NCI-H1092 (cell line): ENCODE data around the gene DNAJC8.
A peak's percentile ranks its signal among the peaks of the same experiment; 100 is the strongest.

Source experiments
- DNase-seq: peaks from one replicate; lab custom pipeline; 2025; lab: John Stamatoyannopoulos, UW

DNAJC8 gene

DNA sequence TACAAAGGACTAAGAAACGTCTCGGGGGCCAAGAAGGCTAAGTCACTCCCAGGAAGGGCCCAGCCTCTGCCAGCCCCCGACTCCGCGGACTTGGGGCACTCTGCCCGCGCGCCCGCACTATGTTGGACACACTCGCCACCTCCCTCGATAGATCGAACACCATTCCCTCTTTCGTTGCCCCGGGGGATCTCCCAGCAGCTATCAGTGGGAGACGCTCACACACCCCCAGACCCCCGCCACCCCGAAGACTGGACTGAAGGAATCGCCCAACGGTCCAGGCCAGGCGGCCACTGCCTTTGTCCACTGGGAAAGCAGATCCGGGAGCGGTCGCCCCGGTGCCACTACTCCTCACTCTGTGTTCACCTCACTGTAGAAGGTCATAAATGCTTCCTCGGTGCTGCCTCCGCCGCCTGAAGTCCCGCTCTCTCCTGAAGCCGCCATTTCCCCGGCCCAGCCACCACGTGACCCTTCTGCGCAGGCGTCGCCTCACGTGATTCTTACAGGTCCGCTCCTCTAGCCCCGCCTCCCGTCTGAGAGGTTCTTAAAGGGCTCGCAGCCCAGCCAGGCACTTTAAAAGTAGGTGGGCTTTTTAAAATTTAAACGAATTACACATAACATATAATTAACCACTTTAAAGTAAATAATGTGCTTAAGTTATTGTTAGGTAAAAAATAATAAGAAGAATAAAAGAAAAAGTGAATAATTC lies at the start of gene DNAJC8:
Gene DNAJC8 (minus strand): TSS at position 472 of the 706 bp plus-strand sequence. CDS start 31 bp downstream, at position 441.
- peak; percentile 93 for DNase-seq

DNA sequence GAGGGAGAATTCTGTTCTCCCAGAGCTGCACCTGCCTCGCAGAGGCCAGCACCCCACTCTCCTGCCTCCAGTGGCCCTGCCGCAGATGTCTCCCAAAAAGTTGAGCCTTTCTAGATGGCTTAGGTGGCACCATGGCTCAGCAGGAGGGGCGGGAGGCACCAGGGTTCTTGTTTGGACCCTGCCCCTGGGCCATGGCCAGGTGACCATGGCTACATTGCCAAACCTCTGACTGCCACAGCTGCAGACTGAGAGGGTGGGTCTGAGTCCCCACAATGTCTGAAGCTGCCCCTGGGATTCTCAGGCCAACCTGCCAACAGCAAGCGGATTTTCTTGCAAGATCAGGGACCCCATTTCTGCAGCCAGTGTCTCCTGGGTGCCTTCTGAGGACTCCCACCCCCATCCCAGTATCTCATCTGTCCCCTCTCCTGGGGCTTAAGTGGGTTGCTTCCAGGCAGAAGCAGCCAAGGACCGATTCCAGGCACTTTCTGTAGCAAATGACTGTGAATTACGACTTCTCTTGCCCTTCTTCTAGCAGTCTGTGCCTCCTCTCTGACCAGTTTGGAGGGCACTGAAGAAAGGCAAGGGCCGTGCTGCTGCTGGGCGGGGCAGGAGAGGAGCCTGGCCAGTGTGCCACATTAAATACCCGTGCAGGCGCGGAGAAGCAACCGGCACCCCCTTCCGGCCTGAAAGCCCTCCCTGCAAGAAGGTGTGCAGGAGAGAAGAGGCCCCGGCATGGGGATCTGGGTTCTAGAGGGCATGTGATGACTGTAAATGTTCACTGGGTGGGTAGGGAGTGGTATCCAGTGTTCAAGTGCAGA lies 49.0 kb upstream of the DNAJC8 start:
- no peak for DNase-seq

- DNase-seq, result no peak
These were observed 48.1 kb upstream of the DNAJC8 start for GRCh38 chr1:28280977-28281381.

- no peak for DNase-seq
These were observed 47.7 kb upstream of the DNAJC8 start for GRCh38 chr1:28280501-28280900.

GRCh38 chr1:28279721-28280120 lies 46.9 kb upstream of the DNAJC8 start:
- no peak for DNase-seq

DNA sequence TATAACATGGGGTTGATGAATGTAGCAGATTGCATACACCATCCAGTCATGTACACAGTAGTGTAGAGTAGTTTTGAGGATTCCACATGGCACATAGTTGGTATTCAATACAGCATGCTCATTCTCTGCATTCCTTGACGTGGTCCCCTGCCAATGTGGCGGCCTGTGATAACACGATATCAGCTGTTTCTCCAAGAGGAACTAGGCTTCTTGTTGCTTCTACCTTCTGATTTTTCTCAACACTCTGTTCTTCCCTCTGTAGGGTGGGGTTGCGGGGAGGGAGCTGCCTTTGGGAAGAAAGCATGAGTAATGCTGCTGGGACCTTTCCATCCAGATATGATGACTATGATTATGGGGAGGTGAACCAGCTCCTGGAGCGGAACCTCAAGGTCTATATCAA lies 45.9 kb upstream of the DNAJC8 start:
- no peak for DNase-seq

- no peak for DNase-seq
These were observed 40.5 kb upstream of the DNAJC8 start for GRCh38 chr1:28273216-28273860.

GRCh38 chr1:28272215-28272852 lies 39.5 kb upstream of the DNAJC8 start:
- no peak for DNase-seq

- no peak for DNase-seq
These were observed 36.7 kb upstream of the DNAJC8 start for GRCh38 chr1:28269529-28269928.

- no peak for DNase-seq
These were observed 34.8 kb upstream of the DNAJC8 start for GRCh38 chr1:28267633-28268032.

DNA sequence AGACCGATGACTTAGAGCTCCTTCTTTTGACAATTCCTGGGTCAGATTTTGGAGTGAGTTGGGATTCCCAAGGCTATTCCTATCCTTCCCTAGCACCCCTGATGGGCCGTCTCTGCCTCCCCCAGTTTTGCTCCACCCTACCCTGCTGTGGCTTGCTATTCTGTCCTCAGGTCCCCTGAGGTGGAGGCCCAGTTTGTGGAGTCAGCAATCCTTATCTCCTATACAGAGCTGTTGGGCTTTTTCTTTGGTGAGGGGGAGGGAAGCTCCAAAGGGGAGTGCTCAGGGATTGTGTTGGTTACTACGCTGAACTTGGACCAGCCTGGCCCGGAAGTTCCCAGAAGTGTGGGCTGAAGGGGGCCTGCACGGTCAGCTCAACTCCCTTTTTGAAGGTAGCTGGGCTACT lies 34.1 kb upstream of the DNAJC8 start:
- DNase-seq, result no peak

DNA sequence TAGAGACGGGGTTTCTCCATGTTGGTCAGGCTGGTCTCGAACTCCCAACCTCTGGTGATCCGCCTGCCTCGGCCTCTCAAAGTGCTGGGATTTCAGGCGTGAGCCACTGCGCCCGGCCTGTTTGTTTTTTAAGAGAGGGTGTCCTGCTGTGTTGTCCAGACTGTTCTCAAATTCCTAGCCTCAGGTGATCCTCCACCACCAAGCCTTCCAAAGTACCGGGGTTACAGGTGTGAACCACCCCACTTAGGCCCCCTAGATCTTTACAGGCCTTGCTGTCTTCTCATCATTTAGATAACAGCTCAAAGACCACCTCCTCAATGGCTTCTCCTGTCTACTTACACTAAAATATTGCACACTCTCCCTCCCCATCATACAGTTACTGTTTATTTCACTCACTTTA lies 32.7 kb upstream of the DNAJC8 start:
- DNase-seq, result no peak

DNA sequence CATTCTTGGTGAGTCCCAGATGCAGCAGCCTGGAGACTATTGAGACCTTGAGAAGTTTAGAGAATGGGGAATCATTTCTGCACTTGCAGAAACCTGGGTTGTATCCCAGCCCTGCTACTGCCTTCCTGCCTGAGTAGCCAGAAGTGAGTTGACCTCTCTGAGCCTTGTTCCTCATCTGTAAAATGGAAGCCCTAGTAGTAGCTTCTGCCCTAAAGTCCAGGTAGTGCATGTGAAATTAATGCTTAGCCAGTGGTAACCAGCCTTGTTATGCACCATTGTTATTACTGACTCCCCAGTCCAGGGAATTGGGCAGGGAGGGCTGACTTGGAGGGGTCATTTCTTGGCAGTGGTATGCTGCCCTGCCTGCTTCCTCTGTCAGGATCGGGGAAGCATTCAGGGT lies 32.1 kb upstream of the DNAJC8 start:
- DNase-seq, result no peak

DNA sequence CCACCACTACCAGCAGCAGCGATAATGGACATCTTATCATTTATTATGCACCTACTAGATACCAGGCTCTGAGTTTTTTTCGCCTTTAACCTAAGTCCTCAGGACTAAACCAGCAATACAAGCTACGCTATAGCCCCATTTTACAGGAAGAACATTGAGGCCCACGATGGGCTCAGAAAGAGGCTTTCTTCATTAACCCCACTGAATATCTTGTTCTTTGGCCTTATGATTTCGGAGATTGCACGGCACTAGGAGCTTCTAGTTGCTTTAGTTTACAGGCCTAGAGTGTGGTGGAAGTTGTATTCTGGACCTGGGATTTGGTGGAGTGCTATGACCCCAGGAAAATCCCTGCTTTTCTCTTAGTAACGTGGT lies 28.0 kb upstream of the DNAJC8 start:
- DNase-seq, result no peak

- DNase-seq, result peak; percentile 43
These were observed 27.3 kb upstream of the DNAJC8 start for GRCh38 chr1:28259934-28260802.

DNA sequence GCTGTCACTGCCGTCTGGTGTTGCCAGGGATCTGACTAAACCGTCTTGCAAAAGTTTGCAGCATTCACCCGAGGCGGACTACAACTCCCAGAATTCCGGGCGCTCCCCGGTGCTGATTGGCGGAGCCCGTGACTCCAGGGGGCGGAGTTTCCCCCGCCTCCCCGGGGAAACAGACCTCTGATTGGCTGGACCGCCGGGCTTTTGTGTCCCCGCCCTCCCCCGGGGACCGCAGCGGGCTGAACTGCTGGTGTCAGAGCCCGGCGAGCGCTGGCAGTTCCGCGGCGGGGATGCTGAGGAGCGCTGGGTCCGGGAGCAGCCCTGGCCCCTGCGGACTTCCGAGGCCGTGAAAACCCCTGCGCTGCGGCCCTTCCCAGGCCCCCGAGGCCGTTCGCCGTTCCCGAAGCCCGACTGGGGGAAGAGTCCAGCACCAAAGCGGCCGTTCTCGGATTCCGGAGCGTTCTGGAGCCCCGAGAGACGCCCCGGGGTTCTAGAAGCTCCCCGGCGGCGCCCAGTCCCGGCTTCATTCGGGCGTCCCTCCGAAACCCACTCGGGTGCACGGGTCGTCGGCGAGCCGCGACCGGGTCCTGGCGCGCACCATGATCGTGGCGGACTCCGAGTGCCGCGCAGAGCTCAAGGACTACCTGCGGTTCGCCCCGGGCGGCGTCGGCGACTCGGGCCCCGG lies 26.6 kb upstream of the DNAJC8 start, which contains the start of gene SESN2:
Gene SESN2 (plus strand): TSS at position 267 of the 682 bp plus-strand sequence. CDS start 330 bp downstream, at position 597.
- DNase-seq, result peak; percentile 99

- no peak for DNase-seq
These were observed 25.9 kb upstream of the DNAJC8 start for GRCh38 chr1:28258628-28259251.

DNA sequence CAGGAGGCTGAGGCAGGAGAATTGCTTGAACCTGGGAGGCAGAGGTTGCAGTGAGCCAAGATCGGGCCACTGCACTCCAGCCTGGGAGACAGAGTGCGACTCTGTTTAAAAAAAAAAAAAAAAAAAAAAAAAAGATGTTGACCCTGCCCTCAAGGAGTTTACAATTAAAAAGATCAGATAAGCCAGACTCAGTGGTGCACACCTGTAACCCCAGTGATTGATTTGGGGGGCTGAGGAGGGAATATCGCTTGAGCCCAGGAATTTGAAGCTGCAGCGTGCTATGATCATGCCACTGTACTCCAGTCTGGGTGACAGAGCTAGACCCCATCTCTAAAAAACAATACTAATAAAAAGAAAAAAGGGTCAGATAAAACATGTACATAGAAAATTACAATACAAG lies 24.9 kb upstream of the DNAJC8 start:
- DNase-seq, result no peak

GRCh38 chr1:28256197-28256827 lies 23.5 kb upstream of the DNAJC8 start:
- DNase-seq, result no peak

GRCh38 chr1:28249866-28250295 lies 17.1 kb upstream of the DNAJC8 start:
- no peak for DNase-seq
